HG02571 (cell line): Measurements from ENCODE around the gene ENTPD1.
"Not testable (repeated sequence)": the region's sequence is repeated elsewhere in the genome, so short reads cannot be mapped to it uniquely, and the experiment has no call there.

Experiments
- ATAC-seq: cut with Tn5 transposase; IDR thresholded peaks from one replicate; pipeline ENCODE4 v1.9.1; 2021; ENCODE audit warnings: mild to moderate bottlenecking, moderate library complexity; ENCODE audit not compliant: unreplicated experiment

Gene ENTPD1, protein sequence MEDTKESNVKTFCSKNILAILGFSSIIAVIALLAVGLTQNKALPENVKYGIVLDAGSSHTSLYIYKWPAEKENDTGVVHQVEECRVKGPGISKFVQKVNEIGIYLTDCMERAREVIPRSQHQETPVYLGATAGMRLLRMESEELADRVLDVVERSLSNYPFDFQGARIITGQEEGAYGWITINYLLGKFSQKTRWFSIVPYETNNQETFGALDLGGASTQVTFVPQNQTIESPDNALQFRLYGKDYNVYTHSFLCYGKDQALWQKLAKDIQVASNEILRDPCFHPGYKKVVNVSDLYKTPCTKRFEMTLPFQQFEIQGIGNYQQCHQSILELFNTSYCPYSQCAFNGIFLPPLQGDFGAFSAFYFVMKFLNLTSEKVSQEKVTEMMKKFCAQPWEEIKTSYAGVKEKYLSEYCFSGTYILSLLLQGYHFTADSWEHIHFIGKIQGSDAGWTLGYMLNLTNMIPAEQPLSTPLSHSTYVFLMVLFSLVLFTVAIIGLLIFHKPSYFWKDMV

DNA sequence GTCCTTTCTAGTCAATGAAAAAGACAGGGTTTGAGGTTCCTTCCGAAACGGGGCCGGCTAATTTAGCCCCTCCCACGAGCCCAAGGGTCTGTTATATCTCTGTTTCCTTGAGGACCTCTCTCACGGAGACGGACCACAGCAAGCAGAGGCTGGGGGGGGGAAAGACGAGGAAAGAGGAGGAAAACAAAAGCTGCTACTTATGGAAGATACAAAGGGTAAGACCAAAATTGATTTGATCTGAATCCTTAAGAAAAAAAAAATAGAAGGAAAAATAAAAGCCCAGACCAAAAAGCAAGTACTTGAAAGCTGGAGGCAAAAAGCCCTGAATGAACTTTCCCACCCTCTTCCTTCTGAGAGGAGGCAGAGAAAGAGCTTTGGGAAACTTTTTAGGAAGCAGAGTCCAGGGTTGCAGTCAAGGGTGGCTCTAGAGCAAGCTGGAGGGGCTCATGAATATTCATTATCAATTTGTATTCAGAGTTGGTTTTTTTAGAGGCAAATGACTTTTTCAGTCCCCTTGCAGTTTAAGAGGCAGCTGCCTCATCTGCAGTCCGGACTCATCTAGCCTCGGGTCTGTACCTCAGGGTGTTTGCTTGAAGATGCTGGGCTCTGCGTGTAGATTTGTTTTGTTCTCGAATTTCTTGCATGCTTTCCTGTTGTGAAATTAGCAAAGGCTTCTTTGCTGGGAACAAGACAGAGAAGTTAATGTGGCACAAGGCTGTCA, at the start of gene ENTPD1:
ENTPD1 (plus strand) TSS at position 123 of the 721 bp plus-strand sequence; CDS start at position 200, 77 bp downstream.
- ATAC-seq, result peak; percentile 43

DNA sequence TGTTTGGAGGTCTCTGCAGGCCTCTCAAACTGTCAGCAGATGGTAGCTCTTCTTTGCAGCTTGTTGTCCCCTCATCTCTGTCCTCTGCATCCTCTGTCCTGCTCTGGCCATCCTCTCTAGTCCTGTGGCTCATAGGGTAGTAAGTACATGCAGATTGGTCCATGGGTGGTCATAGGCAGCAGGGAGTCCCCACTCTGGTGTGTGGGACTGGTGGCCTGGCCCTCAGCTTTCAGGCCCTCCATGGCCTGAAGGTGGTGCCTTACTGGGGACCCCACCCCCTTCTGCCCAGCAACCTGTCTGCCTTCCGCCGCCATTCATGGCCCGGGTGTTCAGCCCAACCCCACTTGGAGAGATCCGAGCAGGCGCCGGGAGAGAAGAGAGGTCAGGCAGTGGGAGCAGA, 49.4 kb upstream of the ENTPD1 start:
- no peak for ATAC-seq

DNA sequence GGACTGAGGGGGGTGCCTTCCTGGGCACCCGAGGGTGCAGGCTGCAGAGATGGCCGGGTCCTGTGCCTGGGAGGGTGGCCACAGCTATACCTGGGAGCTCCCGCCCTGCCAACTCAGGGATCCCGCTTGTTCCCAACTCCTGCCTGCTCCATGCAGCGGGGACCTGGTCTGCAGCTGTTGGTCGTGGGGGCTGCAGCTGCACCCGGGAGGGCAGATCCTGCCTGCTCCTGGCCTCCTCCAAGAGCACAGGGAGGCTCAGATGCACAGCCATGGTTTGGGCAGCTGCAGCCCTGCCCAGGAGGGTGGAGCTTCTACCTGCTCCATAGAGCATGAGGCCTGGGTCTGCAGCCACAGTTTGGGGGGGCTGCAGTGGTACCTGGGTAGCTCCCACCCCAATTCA, 49.0 kb upstream of the ENTPD1 start:
- ATAC-seq, result no peak

DNA sequence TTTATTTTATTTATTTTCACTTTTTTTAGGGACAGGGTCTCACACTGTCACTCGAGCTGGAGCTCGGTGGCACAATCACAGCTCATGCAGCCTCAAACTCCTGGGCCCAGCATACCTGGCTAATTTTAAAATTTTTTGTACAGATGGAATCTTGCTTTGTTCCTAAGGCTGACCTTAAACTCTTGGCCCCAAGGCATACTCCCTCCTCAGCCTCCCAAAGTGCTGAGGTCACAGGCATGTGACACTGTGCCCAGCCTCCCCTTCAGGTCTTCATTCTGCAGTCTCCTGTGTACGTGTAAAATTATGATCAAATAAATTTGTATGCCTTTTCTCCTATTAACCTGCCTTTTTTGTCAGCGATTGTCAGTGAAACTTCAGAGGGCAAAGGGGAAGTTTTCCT, 44.5 kb upstream of the ENTPD1 start:
- ATAC-seq, result no peak

DNA sequence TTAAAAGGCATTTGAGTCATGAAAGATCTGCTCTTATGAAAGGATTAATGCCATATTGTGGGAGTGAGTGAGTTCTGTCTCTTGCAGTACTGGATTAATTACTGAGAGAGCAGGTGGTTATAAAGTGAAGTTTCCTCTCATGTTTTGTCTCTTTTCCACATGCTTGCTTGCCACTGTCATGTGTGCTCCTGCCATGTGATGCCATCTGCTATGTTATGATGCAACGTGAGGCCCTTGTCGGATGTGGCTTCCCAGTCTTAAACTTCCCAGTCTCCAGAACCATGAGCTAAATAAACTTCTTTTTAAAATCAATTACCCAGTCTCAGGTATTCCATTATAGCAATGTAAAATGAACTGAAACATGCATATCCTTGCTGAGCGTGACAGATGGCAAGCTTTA, 39.5 kb upstream of the ENTPD1 start:
- ATAC-seq, result no peak

DNA sequence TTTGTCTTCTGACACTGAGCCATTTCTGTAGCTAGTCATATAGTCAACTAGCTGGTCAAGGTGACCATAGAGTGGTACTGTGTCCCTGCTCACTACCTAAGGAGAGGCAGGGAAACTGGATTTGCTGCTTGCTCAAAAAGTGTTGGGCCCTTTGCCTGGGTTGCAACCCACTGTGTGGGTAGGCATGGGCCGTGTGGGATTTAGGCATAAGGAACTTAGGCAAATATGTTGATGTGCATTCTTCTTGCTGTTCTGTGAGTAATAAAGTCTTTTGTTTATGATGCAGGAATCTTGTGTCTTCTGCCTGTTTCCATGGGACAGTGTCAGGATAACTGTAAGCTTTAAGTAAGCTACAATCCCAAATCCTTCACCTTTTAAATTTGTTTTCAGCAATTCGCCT, 39.1 kb upstream of the ENTPD1 start:
- ATAC-seq, result no peak

DNA sequence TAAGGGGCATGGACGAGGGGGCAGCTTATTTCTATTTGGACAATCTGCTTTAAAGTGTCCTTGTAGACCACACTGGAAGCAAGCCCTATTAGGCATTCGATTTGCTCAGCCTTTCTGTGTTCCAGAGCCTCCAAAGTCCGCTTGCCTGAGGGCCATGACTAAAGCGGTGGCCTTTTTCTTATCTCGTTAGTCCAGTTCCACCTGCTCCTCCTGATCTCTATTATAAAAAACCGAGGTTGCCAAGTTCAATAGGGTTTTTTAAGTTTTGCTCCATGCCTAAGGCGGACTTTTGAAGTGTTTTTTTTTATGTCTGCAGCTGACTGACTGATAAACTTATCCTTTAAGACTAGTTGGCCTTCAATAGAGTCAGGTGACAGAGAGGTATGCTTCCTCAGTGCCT, 35.2 kb upstream of the ENTPD1 start:
- not testable (repeated sequence) for ATAC-seq

DNA sequence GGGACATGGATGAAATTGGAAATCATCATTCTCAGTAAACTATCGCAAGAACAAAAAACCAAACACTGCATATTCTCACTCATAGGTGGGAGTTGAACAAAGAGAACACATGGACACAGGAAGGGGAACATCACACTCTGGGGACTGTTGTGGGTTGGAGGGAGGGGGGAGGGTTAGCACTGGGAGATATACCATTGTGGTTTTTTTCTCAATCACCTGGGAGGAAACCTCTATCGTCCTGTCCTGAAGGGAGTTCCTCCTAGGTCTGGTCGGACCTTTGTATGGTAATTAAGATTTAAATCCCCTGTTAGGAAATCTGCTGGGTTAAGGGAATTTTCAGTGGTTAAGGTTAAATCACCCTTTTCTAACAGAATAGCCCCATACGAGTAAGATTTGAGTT, 33.5 kb upstream of the ENTPD1 start:
- not testable (repeated sequence) for ATAC-seq

DNA sequence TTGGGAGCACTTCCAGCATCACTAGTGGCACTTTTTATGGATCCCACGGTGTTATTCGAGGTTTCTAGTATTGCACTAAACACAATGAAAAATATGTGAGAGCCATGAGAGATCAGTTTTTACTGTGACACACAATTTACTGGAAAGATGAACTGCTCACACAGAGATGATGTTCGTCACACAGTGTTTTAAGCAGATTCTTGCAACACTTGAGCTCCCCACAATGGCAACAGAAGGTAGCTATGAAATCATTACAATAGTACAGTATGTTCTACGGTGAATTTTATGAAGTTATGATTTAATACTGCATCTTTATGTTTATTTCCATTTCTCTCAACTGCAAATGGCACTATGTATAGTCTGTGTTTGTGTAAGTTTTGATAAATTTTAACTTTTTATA, 27.4 kb upstream of the ENTPD1 start:
- ATAC-seq, result no peak

DNA sequence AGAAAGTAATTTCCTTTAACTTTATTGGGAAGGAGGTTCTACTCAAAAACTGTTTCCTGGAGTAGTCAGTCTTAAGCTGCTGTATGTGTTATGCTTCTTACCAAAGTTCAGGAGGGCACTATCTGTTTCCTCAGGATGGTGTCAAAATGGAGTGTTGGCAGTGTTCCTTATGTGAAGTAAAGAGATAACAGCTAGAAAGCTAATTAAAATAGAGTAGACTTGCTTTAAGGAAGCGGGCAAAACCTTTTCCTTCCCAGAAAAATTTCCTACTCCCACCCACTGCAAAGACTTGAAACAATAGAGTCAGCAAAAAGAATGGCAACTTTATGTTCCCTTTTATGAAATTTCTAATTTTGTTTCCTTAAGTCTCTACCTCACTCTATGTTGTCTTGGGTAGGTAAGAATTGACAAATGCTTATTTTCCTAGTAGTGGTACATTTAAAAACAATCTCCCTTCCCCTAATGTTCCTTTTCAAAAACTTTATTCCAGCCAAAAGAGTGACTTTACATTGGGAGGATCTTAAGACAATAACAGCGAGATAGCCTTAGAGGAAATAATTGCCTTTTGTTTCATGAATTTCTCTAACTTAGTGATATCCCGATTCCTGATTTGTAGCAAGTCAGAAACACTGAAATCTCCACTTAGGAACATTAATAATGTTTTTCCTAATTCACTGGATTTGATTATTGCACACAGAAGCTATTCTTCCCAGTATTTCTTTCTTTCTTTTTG, 26.5 kb upstream of the ENTPD1 start:
- ATAC-seq, result no peak

DNA sequence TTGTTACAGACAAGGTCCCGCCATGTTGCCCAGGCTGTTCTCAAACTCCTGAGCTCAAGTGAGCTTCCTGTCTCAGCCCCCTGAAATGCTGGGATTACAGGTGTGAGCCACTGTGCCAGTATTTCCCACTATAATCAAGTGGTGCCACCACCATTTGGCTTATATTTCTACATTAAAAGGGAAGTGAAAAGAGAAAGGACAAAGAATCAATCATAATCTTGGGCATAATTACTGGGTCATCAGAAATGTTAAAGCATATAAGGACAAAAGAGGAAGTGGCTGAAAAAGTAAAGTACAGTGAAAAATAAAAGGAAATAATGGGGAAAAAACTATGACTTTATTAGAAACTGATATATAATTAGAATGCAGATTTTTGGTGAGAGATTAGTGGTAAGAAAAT, 25.7 kb upstream of the ENTPD1 start:
- ATAC-seq, result no peak

DNA sequence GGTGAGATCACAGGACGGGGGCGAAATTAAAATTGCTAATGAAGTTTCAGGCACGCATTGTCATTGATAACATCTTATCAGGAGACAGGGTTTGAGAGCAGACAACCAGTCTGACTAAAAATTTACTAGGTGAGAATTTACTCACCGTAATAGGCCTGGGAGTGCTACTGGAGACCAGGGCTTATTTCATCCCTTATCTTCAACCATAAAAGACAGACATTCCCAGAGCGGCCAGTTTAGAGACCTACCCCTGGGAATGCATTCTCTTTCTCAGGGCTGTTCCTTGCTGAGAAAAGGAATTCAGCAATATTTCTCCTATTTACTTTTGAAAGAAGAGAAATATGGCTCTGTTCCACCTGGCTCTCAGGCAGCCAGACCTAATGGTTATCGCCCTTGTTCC, 23.1 kb upstream of the ENTPD1 start:
- ATAC-seq, result not testable (repeated sequence)

DNA sequence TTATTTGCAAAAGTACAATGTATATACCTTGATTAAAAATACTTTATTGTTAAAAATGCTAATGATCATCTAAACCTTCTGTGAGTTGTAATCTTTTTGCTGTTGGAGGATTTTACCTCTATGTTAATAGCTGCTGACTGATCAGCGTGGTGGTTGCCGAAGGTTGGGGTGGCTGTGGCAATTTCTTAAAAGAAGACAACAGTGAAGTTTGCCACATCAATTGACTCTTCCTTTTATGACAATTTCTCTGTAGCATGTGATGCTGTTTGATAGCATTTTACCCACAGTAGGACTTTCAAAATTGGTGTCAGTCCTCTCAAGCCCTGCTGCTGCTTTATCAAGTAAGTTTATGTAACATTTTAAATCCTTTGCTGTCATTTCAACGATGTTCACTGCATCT, 16.9 kb upstream of the ENTPD1 start:
- ATAC-seq, result no peak

DNA sequence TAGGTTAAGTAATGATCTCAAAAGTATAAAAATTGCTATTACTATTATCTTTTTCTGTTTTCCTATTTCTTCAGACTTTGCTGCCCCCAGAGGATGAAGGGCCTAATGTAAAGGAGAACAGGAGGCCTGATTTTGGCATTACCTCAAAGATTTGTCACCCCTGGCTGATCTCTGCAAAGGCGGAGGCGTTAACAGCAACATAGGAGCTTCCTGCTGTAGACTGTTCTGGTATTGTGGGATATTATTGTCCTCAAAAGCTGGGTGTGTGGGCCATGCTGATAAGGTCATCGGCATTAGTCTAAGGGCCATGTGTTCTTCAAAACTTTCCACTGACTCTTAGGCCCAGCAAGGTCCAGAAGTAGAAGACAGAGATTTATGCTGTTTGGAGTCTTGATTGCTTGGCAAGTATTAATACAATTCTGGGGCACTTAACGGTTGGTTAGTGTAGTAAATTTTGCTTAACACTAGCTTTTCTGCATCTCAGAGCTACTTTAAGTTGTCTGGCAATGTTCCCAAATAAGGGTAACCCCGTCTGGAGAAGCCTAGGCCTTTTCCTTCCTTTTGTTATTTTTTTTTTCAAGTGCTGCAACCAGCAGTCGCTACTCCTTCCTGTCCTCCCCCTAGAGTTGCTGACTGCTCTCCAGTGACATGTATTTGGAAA, 14.0 kb upstream of the ENTPD1 start:
- no peak for ATAC-seq

DNA sequence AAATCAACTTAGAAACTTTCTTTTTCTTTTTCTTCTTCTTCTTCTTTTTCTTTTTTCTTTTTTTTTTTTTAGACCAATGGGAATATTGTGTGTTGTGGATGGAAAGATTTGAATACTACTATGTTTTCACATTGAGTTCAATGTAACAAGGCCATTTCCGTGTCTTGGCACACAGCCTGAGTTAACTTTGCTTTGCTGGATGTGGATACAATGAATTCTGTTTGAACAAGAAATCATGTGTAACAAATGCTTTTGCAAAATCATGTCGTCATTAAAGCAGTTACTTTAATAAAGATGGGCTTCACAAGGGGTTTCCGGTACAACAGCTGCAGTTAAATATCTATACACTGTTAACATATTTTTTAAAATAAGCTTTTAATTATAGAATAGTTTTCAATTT, 13.5 kb upstream of the ENTPD1 start:
- ATAC-seq, result no peak

DNA sequence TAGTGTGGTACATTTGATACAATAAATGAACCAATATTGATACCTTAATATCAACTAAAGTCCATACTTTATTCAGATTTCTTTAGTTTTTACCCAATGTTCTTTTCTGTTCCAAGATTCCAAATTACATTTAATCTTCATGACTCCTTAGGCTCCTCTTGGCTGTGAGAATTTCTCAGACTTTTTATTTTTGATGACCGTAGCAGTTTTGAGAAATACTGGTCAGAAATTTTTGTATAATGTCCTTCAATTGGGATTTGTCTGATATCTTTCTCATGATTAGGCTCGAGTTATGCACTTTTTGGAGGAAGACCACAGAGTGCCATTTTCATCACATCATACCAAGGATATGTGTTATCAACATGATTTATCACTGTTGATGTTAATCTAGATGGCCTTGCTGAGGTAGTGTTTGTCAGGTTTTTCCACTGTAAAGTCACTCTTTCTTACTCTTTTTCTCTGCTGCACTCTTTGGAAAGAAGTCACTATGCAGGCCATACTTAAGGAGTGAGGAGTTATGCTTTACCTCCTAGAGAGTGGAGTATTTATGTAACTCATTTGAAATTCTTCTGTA, 12.9 kb upstream of the ENTPD1 start:
- no peak for ATAC-seq

DNA sequence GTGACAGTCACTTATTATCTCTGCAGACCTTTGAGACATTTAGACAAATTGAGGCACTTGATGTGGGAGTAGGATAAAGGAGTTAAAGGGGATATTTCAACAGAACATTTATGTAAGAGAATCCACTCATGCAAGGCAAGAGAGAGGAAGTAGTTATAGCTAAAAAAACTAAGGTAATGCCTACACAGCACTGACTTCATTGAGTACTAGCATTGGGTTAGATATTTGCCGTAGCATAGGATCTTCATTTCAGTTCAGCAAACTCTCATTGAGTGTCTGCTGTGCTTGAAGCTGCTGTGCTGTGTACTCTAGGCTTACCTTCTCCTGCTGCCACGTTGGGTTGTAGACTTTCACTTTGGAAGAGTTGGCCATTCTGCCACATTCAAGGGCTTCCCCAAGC, 10.5 kb upstream of the ENTPD1 start:
- ATAC-seq, result no peak

DNA sequence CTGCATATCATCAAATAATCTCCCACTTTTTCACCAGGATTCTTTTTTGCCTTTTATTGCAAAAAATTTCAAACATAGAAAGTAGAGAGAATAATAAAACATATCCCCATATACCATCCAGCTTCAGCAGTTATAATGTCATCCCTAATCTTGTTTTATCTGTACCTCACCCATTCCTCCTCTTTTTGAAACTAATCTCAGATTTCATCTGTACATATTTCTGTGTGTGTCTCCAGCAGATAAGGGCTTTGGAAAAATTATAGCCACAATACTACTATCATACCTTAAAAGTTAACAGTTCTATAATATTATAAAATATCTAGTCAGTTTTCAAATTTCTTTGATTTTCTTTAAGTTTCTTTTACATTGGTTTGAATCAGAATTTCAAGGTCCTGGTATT, 7.6 kb upstream of the ENTPD1 start:
- ATAC-seq, result no peak

DNA sequence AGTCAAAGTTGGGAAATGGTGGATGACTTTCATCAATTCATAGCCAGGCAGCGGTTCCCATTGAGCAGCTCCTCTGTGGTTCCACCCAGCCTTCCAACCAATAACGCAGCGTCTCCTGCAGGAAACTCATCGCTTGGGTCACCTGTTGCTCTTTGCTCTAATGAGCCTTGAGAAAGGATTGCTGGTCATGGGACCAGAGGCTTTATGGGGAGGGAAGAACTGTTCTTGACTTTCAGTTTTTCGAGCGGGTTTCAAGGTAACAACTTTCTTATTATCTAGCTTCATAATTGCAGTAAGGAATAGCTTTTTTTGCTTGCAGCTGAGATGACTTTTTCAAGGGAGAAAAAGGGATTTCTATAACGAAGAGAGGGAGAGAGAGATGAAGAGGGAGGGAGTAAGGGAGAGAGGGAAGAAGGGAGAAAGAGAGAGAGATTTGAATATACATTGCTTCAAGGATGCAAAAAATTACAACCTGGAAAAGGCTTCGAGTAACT, 405 bp upstream of the ENTPD1 start:
- ATAC-seq, result no peak
